ENCODE results near the gene FSHR. TPM values are rescaled to one million over a fixed set of nuclear protein-coding genes. Genes with fewer than 3 reads are reported as not detected.

FSHR gene
- total and polyA plus RNA-seq, 2 of the 8 experiments (the other 6 are each of a cell fraction or from before 2014, with no cell fraction given): not detected

DNA sequence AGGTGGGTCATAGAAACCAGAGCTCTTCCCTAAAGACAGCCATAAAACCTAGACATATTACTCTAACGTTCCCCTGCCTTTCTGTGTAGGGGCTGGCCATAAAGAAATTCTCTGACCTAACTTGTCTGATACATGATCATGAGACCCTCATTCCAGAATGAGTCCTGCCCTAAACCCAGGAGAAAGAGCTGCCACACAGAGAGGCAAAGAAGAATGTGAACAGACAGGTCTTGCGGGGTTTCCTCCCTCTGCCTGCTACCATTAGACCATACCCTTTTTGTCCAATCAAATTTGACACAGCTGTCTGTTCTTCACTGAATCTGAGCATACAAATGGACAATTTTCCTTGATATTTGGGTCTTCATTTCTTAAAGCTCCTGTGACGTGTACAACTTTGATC, 200.0 kb downstream of the FSHR start:
- Histone ChIP-seq H2BK5ac (ENCODE audit: low read depth, low read length) (no peak overlapping the region), H3K4me2 (ENCODE audit: insufficient read depth in 1 of 2, low read depth in 2 of 2, low read length in 2 of 2) (no peak overlapping the region), H2BK20ac (ENCODE audit: low read length) (no peak overlapping the region), H4K8ac (ENCODE audit: extremely low read depth, insufficient read depth, low read length) (no peak overlapping the region), H2BK120ac (replicated peaks; ENCODE audit: low read depth, low read length) (no peak overlapping the region), H3K4ac (replicated peaks; ENCODE audit: insufficient read length, low read depth, low read length) (no peak overlapping the region), H3K23ac (ENCODE audit: insufficient read length) (no peak overlapping the region), H2BK12ac (ENCODE audit: low read depth, low read length) (no peak overlapping the region), H4K5ac (ENCODE audit: insufficient read length, low read depth, low read length) (no peak overlapping the region), H4K91ac (replicated peaks; ENCODE audit: insufficient read length, low read length) (no peak overlapping the region), H2BK15ac (ENCODE audit: low read length) (no peak overlapping the region), H3K14ac (ENCODE audit: insufficient read length) (no peak overlapping the region), H3K9ac (replicated peaks in 1 of 4; ENCODE audit: extremely low read depth in 1 of 4, low read depth in 3 of 4, low read length in 3 of 4) (no peak overlapping the region), H3K36me3 (ENCODE audit: control insufficient read depth in 2 of 4, insufficient read depth in 4 of 4, low read length in 3 of 4) (no peaks in the 10 kb centered on the region), H3K4me1 (replicated peaks in 1 of 4; ENCODE audit: control insufficient read depth in 3 of 4, insufficient read depth in 4 of 4, low read length in 3 of 4) (no peaks in the 10 kb centered on the region), H4K20me1 (replicated peaks in 1 of 2; ENCODE audit: control insufficient read depth in 1 of 2, insufficient read depth in 2 of 2, low read length in 2 of 2) (no peaks in the 10 kb centered on the region), H3K79me2 (ENCODE audit: control insufficient read depth in 1 of 2, insufficient read depth in 2 of 2, low read length in 2 of 2) (no peaks in the 10 kb centered on the region), H3K27ac (ENCODE audit: low read depth, low read length) (no peak overlapping the region), H3K23me2 (ENCODE audit: low read depth, low read length) (no peaks in the 10 kb centered on the region), H3K9me3 (ENCODE audit: insufficient read depth in 2 of 2, low read depth in 1 of 2, low read length in 1 of 2) (no peaks in the 10 kb centered on the region), H3K4me3 (ENCODE audit: extremely low read depth in 1 of 4, insufficient read depth in 2 of 4, low read depth in 3 of 4, low read length in 4 of 4) (no peak overlapping the region), H3K18ac (ENCODE audit: extremely low read depth, low read length) (no peak overlapping the region), H3K27me3 (replicated peaks in 1 of 4; ENCODE audit: control insufficient read depth in 3 of 4, extremely low read depth in 1 of 4, insufficient read depth in 3 of 4, low read length in 3 of 4) (no peaks in the 10 kb centered on the region), H3K79me1 (ENCODE audit: low read depth, low read length) (no peaks in the 10 kb centered on the region), H2AK5ac (ENCODE audit: low read depth, low read length) (no peak overlapping the region), H3K56ac (replicated peaks; ENCODE audit: insufficient read length, low read depth, low read length) (no peak overlapping the region), H2AFZ (ENCODE audit: low read length) (no peak overlapping the region)
- CTCF ChIA-PET (ENCODE audit: partially characterized antibody): interaction anchor here (1.0 to 1.9 kb wide), 7 partner anchors 8 to 558 kb away, joined by 3 to 6 read pairs (median 3); no protein-coding TSS in a partner anchor
- 90% methylated on average over 3 of the region's 3 CpGs; no CpG with 5 or more reads in 1 of the 2 experiments for WGBS, 2 experiments (ENCODE audit: extremely low coverage in 1 of 2, insufficient coverage in 1 of 2, insufficient read length in 1 of 2, insufficient replicate concordance in 2 of 2, low coverage in 1 of 2, low lambda C conversion rate in 2 of 2, missing lambda C conversion rate in 1 of 2)
- POLR2A ChIA-PET (ENCODE audit: partially characterized antibody): no interaction called here
- FAIRE-seq: no peak
- TF ChIP-seq TEAD4 (IDR thresholded peaks at IDR 0.05; ENCODE audit: low read depth, low read length) (no peak), BACH1 (IDR thresholded peaks at IDR 0.05; ENCODE audit: low read length) (no peak), EP300 (IDR thresholded peaks at IDR 0.05; ENCODE audit: borderline replicate concordance in 1 of 2, low read depth in 2 of 2, low read length in 2 of 2) (no peak), ZNF274 (IDR thresholded peaks at IDR 0.05; ENCODE audit: borderline replicate concordance, extremely low read depth, low read length) (no peak), POLR2A (IDR thresholded peaks at IDR 0.05; ENCODE audit: control extremely low read depth in 1 of 2, low read depth in 2 of 2, low read length in 2 of 2) (no peak), TAF1 (IDR thresholded peaks at IDR 0.05; ENCODE audit: low read depth, low read length) (no peak), HDAC6 (IDR thresholded peaks at IDR 0.05; ENCODE audit: low read depth, low read length) (no peak), HDAC2 (IDR thresholded peaks at IDR 0.05; ENCODE audit: borderline replicate concordance in 1 of 2, low read depth in 2 of 2, low read length in 2 of 2) (no peak), NANOG (IDR thresholded peaks at IDR 0.05; ENCODE audit: insufficient read depth, low read depth, low read length, poor library complexity, severe bottlenecking) (no peak), SIX5 (IDR thresholded peaks at IDR 0.05; ENCODE audit: low read depth, low read length) (no peak), ASH2L (IDR thresholded peaks at IDR 0.05; ENCODE audit: low read length) (no peak), SIRT6 (IDR thresholded peaks at IDR 0.05; ENCODE audit: low read length) (no peak)
- TF ChIP-seq, protein P1, sequence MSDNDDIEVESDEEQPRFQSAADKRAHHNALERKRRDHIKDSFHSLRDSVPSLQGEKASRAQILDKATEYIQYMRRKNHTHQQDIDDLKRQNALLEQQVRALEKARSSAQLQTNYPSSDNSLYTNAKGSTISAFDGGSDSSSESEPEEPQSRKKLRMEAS (IDR thresholded peaks at IDR 0.05): no peak
- no peak for DNase-seq (ENCODE audit: low read depth in 1 of 2, low spot score in 2 of 2)
